GM23338 (cell line): ENCODE data around the gene PPM1E. TPM values are rescaled to one million over a fixed set of nuclear protein-coding genes. Genes with fewer than 3 reads are reported as not detected.
"Not testable (repeated sequence)": the region's sequence is repeated elsewhere in the genome, so short reads cannot be mapped to it uniquely, and the experiment has no call there.

Experiments
- ATAC-seq: fragments of 200-7000 bp; cut with Tn5 transposase; 3 replicates; pipeline ENCODE4 v1.9.1; 2020
- DNase-seq: peaks from one replicate; pipeline ENCODE4 v3.0.0-alpha.2; 2015; ENCODE audit warnings: low spot score
- H2AFZ ChIP-seq: fragments of 200-600 bp; sonication (generic); 2 replicates; pipeline ENCODE4 v1.8.0; 2016; ENCODE audit warnings: antibody characterized with exemption, mild to moderate bottlenecking, moderate library complexity
- H3F3A ChIP-seq: fragments of 200-600 bp; sonication (generic); replicated peaks from 2 replicates; pipeline ENCODE4 v1.8.0; 2017; ENCODE audit warnings: antibody characterized with exemption, mixed run types, low read depth
- H3K27ac ChIP-seq: fragments of 200-600 bp; sonication (generic); 2 replicates; pipeline ENCODE4 v1.6.1; 2016; ENCODE audit warnings: low read depth
- H3K27me3 ChIP-seq: fragments of 200-600 bp; sonication (generic); 2 replicates; pipeline ENCODE4 v1.8.0; 2016; ENCODE audit warnings: mild to moderate bottlenecking, mixed run types, moderate library complexity; ENCODE audit not compliant: insufficient read depth
- H3K36me3 ChIP-seq: fragments of 200-600 bp; sonication (generic); 2 replicates; pipeline ENCODE4 v1.8.0; 2016; ENCODE audit warnings: mild to moderate bottlenecking; ENCODE audit not compliant: insufficient read depth
- H3K4me1 ChIP-seq: fragments of 200-600 bp; sonication (generic); 2 replicates; pipeline ENCODE4 v1.8.0; 2016; ENCODE audit warnings: mild to moderate bottlenecking, moderate library complexity; ENCODE audit not compliant: insufficient read depth
- H3K4me2 ChIP-seq: fragments of 200-600 bp; sonication (generic); 2 replicates; pipeline ENCODE4 v1.7.1; 2017; ENCODE audit warnings: mixed run types
- H3K4me3 ChIP-seq: fragments of 200-600 bp; sonication (generic); 2 replicates; pipeline ENCODE4 v1.6.1; 2016; ENCODE audit warnings: mixed run types
- H3K79me2 ChIP-seq: fragments of 200-600 bp; sonication (generic); replicated peaks from 2 replicates; pipeline ENCODE4 v1.8.0; 2017; ENCODE audit warnings: mild to moderate bottlenecking; ENCODE audit not compliant: insufficient read depth
- H3K9me2 ChIP-seq: fragments of 200-600 bp; sonication (generic); 2 replicates; pipeline ENCODE4 v1.8.0; 2017; ENCODE audit not compliant: insufficient read depth
- H4K20me1 ChIP-seq: fragments of 200-600 bp; sonication (generic); replicated peaks from 2 replicates; pipeline ENCODE4 v1.8.0; 2017; ENCODE audit warnings: mild to moderate bottlenecking; ENCODE audit not compliant: insufficient read depth
- H3K27ac Mint-ChIP-seq: 2 replicates; pipeline ENCODE4 v1.8.0; 2020; ENCODE audit warnings: inconsistent platforms, mild to moderate bottlenecking, moderate library complexity, mixed read lengths
- H3K27me3 Mint-ChIP-seq: 3 replicates; pipeline ENCODE4 v1.8.0; 2022; ENCODE audit warnings: low read depth, mild to moderate bottlenecking, moderate library complexity, mixed read lengths, inconsistent platforms; ENCODE audit not compliant: insufficient read depth, poor library complexity
- H3K36me3 Mint-ChIP-seq: 3 replicates; pipeline ENCODE4 v1.8.0; 2021; ENCODE audit warnings: low read depth, mild to moderate bottlenecking, inconsistent platforms, moderate library complexity, mixed read lengths
- H3K4me1 Mint-ChIP-seq: 3 replicates; pipeline ENCODE4 v1.8.0; 2020; ENCODE audit warnings: mild to moderate bottlenecking, inconsistent platforms, mixed read lengths
- H3K4me3 Mint-ChIP-seq: 3 replicates; pipeline ENCODE4 v1.8.0; 2021; ENCODE audit warnings: moderate library complexity, mild to moderate bottlenecking, inconsistent platforms, mixed read lengths
- H3K9me3 Mint-ChIP-seq: 3 replicates; pipeline ENCODE4 v1.8.0; 2020; ENCODE audit warnings: moderate library complexity, mild to moderate bottlenecking, inconsistent platforms, mixed read lengths
- CREB1 ChIP-seq: fragments of 250-450 bp; sonication (Bioruptor Pico); IDR thresholded peaks from 2 replicates; pipeline ENCODE4 v1.5.0; 2020; ENCODE audit warnings: low read depth, mild to moderate bottlenecking, moderate library complexity
- CTCF ChIP-seq, 2 experiments: fragments of 200-600 bp in 1 of 2; sonication (generic) in 1 of 2; conservative IDR thresholded peaks; 2 replicates each; pipeline versions ENCODE4 v1.5.1 to v1.6.1; 2016 to 2017; ENCODE audit warnings: antibody characterized with exemption in 2 of 2, low read depth in 2 of 2, mild to moderate bottlenecking in 2 of 2, moderate library complexity in 1 of 2
- ETS1 ChIP-seq: IDR thresholded peaks from 2 replicates; pipeline ENCODE4 v1.6.1; 2016; ENCODE audit warnings: antibody characterized with exemption
- EZH2phosphoT487 ChIP-seq: fragments of 200-600 bp; sonication (generic); IDR thresholded peaks from one replicate; pipeline ENCODE4 v1.8.1; 2018; ENCODE audit warnings: antibody characterized with exemption; ENCODE audit not compliant: unreplicated experiment
- JUNB ChIP-seq: IDR thresholded peaks from one replicate; pipeline ENCODE4 v1.6.1; 2016; ENCODE audit warnings: antibody characterized with exemption; ENCODE audit not compliant: unreplicated experiment
- REST ChIP-seq: IDR thresholded peaks from one replicate; pipeline ENCODE4 v1.6.1; 2018; ENCODE audit warnings: antibody characterized with exemption; ENCODE audit not compliant: unreplicated experiment
- ZNF331 ChIP-seq: fragments of 250-450 bp; sonication (Bioruptor Pico); IDR thresholded peaks from 2 replicates; pipeline ENCODE4 v1.5.0; 2020; ENCODE audit warnings: low read depth, mild to moderate bottlenecking, moderate library complexity
- polyA plus RNA-seq: library from polyadenylated mRNA; unstranded; fragments of >200 nt; fragmentation: Nextera tagmentation; extraction: Ambion mirVana; gene quantifications from 2 replicates; pipeline ENCODE4 v1.2.1, GENCODE V29; 2016
- total RNA-seq: library from RNA; depleted of rRNA; stranded (reverse); fragments of >200 nt; shearing (Covaris generic); gene quantifications from 2 replicates; pipeline ENCODE4 v1.2.3, GENCODE V29; 2014

PPM1E gene
- total and polyA plus RNA-seq, 2 experiments from 2014 or later = 2.1 to 13.8 TPM

- H3K9me3 Mint-ChIP-seq = no peaks in the 10 kb centered on the region
- no peak for ATAC-seq
- no peak overlapping the region for H3K4me3 Mint-ChIP-seq
These were observed 8.0 kb upstream of the PPM1E start for GRCh38 chr17:58747674-58748073.

GRCh38 chr17:58749627-58750026 is 6.0 kb upstream of the PPM1E start:
- ATAC-seq, H4K20me1 ChIP-seq, H3K36me3 ChIP-seq, H3F3A ChIP-seq, H3K4me2 ChIP-seq, H3K4me3 Mint-ChIP-seq, H3K27ac Mint-ChIP-seq, H3K4me1 ChIP-seq, H3K27me3 ChIP-seq, H3K27me3 Mint-ChIP-seq, H3K36me3 Mint-ChIP-seq, H3K27ac ChIP-seq, H3K4me1 Mint-ChIP-seq, DNase-seq, H3K9me2 ChIP-seq, H2AFZ ChIP-seq, H3K79me2 ChIP-seq, H3K4me3 ChIP-seq, H3K9me3 Mint-ChIP-seq: not testable (repeated sequence)

More at GRCh38 chr17:58747674-58748073, 8.0 kb upstream of the PPM1E start:
- no peaks in the 10 kb centered on the region for H3K79me2 ChIP-seq
- no peaks in the 10 kb centered on the region for H4K20me1 ChIP-seq
- H3F3A ChIP-seq = no peaks in the 10 kb centered on the region
- H3K4me3 ChIP-seq = no peak overlapping the region
- no peaks in the 10 kb centered on the region; the same call in 2 of the 3 replicates for H3K4me1 Mint-ChIP-seq
- peaks cover 4% of the 10 kb centered on the region for H3K27me3 Mint-ChIP-seq
- no peak overlapping the region for H2AFZ ChIP-seq
- H3K27ac Mint-ChIP-seq = no peak overlapping the region
- H3K9me2 ChIP-seq = no peaks in the 10 kb centered on the region
- H3K36me3 Mint-ChIP-seq = no peaks in the 10 kb centered on the region
- H3K36me3 ChIP-seq = no peaks in the 10 kb centered on the region
- H3K27ac ChIP-seq = no peak overlapping the region
- no peak for DNase-seq
- H3K27me3 ChIP-seq = no peaks in the 10 kb centered on the region
- no peak overlapping the region for H3K4me2 ChIP-seq
- TF ChIP-seq EZH2phosphoT487 (no peak), JUNB (no peak), CREB1 (CRISPR knock-in tag) (no peak), ETS1 (no peak), CTCF (conservative IDR thresholded peaks at IDR 0.05; ENCODE audit: low read depth in 2 of 2) (no peak), ZNF331 (CRISPR knock-in tag) (no peak)
- no peaks in the 10 kb centered on the region for H3K4me1 ChIP-seq

- Histone ChIP-seq H3K4me1 (peaks cover 7% of the 10 kb centered on the region), H4K20me1 (peaks cover 7% of the 10 kb centered on the region; the same call in 1 of the 2 replicates), H3K4me3 (no peak overlapping the region), H3K9me2 (no peaks in the 10 kb centered on the region), H3K79me2 (peaks cover 4% of the 10 kb centered on the region; the same call in 1 of the 2 replicates), H3F3A (0 out of 2 replicates have a peak, but pooled peaks cover 3% of the 10 kb centered on the region), H3K4me2 (no peak overlapping the region), H3K27me3 (peaks cover 19% of the 10 kb centered on the region), H3K27ac (no peak overlapping the region), H2AFZ (no peak overlapping the region), H3K36me3 (no peaks in the 10 kb centered on the region)
- no peaks in the 10 kb centered on the region for H3K36me3 Mint-ChIP-seq
- H3K4me3 Mint-ChIP-seq = no peak overlapping the region
- H3K27ac Mint-ChIP-seq = no peak overlapping the region
- H3K4me1 Mint-ChIP-seq = peaks cover 8% of the 10 kb centered on the region
- DNase-seq (no peak), ATAC-seq (no peak)
- H3K27me3 Mint-ChIP-seq = peaks cover 14% of the 10 kb centered on the region
- H3K9me3 Mint-ChIP-seq = no peaks in the 10 kb centered on the region
- no peak for TF ChIP-seq REST
These were observed 2.6 kb upstream of the PPM1E start for GRCh38 chr17:58753026-58753425.
